Measurements from ENCODE around the gene PPP2R5C. TPM values are rescaled to one million over a fixed set of nuclear protein-coding genes. Genes with fewer than 3 reads are reported as not detected.

Gene PPP2R5C
- total RNA-seq, 1 experiment from 2014 or later, result 89.9 TPM

DNA sequence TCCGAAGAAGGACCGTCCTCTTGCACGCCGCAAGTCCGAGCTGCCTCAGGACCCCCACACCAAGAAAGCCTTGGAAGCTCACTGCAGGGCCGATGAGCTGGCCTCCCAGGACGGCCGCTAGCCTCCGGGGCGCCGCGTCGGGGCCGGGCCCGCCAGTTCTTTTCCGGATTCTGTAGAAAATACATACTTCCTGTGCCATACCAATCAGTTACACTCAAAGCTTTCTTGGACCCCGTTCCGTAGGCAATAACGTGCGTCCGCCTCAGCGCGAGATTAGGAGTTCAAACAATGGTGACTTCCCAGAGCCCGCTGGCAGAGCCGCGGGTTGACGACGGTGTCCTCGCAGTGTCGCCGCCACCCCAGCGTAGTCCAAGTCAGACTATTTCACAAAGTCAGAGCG, 163.6 kb downstream of the PPP2R5C start:
- Mint-ChIP-seq H3K27ac (no peak overlapping the region), H3K4me1 (peaks cover 13% of the 10 kb centered on the region), H3K27me3 (ENCODE audit: low read depth) (no peaks in the 10 kb centered on the region), H3K4me3 (no peak overlapping the region), H3K36me3 (peaks cover 11% of the 10 kb centered on the region), H3K9me3 (no peaks in the 10 kb centered on the region)
- TF ChIP-seq, protein P1, sequence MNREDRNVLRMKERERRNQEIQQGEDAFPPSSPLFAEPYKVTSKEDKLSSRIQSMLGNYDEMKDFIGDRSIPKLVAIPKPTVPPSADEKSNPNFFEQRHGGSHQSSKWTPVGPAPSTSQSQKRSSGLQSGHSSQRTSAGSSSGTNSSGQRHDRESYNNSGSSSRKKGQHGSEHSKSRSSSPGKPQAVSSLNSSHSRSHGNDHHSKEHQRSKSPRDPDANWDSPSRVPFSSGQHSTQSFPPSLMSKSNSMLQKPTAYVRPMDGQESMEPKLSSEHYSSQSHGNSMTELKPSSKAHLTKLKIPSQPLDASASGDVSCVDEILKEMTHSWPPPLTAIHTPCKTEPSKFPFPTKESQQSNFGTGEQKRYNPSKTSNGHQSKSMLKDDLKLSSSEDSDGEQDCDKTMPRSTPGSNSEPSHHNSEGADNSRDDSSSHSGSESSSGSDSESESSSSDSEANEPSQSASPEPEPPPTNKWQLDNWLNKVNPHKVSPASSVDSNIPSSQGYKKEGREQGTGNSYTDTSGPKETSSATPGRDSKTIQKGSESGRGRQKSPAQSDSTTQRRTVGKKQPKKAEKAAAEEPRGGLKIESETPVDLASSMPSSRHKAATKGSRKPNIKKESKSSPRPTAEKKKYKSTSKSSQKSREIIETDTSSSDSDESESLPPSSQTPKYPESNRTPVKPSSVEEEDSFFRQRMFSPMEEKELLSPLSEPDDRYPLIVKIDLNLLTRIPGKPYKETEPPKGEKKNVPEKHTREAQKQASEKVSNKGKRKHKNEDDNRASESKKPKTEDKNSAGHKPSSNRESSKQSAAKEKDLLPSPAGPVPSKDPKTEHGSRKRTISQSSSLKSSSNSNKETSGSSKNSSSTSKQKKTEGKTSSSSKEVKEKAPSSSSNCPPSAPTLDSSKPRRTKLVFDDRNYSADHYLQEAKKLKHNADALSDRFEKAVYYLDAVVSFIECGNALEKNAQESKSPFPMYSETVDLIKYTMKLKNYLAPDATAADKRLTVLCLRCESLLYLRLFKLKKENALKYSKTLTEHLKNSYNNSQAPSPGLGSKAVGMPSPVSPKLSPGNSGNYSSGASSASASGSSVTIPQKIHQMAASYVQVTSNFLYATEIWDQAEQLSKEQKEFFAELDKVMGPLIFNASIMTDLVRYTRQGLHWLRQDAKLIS (CRISPR knock-in tag; IDR thresholded peaks at IDR 0.05; ENCODE audit: borderline replicate concordance), result no peak
- TF ChIP-seq ZNF317 (CRISPR knock-in tag; IDR thresholded peaks at IDR 0.05; ENCODE audit: borderline replicate concordance, low read depth) (no peak), FOXK1 (CRISPR knock-in tag; IDR thresholded peaks at IDR 0.05) (no peak), NFATC4 (CRISPR knock-in tag; IDR thresholded peaks at IDR 0.05) (no peak), KAT7 (CRISPR knock-in tag; IDR thresholded peaks at IDR 0.05; ENCODE audit: borderline replicate concordance) (no peak), ATF1 (CRISPR knock-in tag; IDR thresholded peaks at IDR 0.05) (no peak), NR1H2 (CRISPR knock-in tag; IDR thresholded peaks at IDR 0.05) (no peak)
- TF ChIP-seq, protein P2, sequence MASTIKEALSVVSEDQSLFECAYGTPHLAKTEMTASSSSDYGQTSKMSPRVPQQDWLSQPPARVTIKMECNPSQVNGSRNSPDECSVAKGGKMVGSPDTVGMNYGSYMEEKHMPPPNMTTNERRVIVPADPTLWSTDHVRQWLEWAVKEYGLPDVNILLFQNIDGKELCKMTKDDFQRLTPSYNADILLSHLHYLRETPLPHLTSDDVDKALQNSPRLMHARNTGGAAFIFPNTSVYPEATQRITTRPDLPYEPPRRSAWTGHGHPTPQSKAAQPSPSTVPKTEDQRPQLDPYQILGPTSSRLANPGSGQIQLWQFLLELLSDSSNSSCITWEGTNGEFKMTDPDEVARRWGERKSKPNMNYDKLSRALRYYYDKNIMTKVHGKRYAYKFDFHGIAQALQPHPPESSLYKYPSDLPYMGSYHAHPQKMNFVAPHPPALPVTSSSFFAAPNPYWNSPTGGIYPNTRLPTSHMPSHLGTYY (CRISPR knock-in tag; IDR thresholded peaks at IDR 0.05), result no peak
- no peak for DNase-seq (ENCODE audit: low spot score)
- CTCF ChIA-PET, result no interaction called here
- no peak for ATAC-seq
- POLR2A ChIA-PET, result no interaction called here

DNA sequence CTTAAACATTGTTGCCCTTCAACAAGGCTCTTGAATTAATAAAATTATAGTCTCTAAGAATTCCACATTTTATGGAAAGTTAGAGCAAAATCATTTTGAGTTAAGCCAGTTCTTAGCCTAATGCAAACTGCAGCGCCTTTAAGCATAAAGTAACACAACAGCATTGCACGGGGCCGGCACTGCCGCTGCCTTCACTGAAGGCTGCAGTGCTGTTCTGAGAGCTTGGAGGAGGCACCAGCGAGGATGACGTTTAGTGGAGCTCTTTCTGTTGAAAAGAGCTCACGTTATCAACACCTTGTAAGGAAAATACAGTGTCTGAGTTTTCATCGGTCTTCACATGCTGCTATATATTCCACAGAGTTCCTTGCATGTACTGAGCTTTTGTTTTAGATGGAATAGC, 164.6 kb downstream of the PPP2R5C start:
- ChIA-PET CTCF (interaction anchor here (1.1 to 1.4 kb wide), 2 partner anchors 28 to 206 kb away, joined by 3 to 4 read pairs; no protein-coding TSS in a partner anchor), POLR2A (no interaction called here)
- no peak overlapping the region for H3K27ac Mint-ChIP-seq
- peaks cover 7% of the 10 kb centered on the region for H3K4me1 Mint-ChIP-seq
- no peaks in the 10 kb centered on the region for H3K27me3 Mint-ChIP-seq (ENCODE audit: low read depth)
- TF ChIP-seq, protein P3, sequence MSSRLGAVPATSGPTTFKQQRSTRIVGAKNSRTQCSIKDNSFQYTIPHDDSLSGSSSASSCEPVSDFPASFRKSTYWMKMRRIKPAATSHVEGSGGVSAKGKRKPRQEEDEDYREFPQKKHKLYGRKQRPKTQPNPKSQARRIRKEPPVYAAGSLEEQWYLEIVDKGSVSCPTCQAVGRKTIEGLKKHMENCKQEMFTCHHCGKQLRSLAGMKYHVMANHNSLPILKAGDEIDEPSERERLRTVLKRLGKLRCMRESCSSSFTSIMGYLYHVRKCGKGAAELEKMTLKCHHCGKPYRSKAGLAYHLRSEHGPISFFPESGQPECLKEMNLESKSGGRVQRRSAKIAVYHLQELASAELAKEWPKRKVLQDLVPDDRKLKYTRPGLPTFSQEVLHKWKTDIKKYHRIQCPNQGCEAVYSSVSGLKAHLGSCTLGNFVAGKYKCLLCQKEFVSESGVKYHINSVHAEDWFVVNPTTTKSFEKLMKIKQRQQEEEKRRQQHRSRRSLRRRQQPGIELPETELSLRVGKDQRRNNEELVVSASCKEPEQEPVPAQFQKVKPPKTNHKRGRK (CRISPR knock-in tag; IDR thresholded peaks at IDR 0.05; ENCODE audit: borderline replicate concordance), result no peak
- TF ChIP-seq JUN (CRISPR knock-in tag; IDR thresholded peaks at IDR 0.05), result no peak
- no peak for TF ChIP-seq ATF1 (CRISPR knock-in tag; IDR thresholded peaks at IDR 0.05)
- no peaks in the 10 kb centered on the region for H3K9me3 Mint-ChIP-seq
- no peak overlapping the region for H3K4me3 Mint-ChIP-seq
- DNase-seq (ENCODE audit: low spot score) (no peak), ATAC-seq (no peak)
- H3K36me3 Mint-ChIP-seq, result peaks cover 5% of the 10 kb centered on the region; the same call in 1 of the 2 replicates

DNA sequence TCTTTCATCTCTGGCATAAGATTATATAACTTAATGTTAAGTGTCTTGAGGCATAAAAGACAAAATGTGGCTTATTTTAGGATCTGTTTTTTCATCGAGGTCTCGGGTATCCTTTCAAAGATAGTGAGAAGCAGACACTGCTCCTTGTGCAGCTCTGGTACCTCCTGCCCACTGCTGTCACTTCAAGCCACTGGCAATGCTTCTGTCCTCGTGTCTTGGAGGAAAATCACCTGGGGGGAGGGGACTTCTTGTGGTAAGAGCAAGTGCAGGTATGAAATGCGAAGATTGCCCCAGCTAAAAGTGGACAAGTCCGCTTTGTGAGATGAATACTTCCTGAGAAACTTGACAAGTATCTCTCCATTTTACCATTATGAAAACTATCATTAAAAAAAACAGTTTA, 165.1 kb downstream of the PPP2R5C start:
- ChIA-PET CTCF (interaction anchor here (1.1 to 1.4 kb wide), 2 partner anchors 27 to 207 kb away, joined by 3 to 4 read pairs; no protein-coding TSS in a partner anchor), POLR2A (no interaction called here)
- ATAC-seq (no peak), DNase-seq (ENCODE audit: low spot score) (no peak)
- H3K9me3 Mint-ChIP-seq, result no peaks in the 10 kb centered on the region
- no peaks in the 10 kb centered on the region for H3K27me3 Mint-ChIP-seq (ENCODE audit: low read depth)
- H3K4me1 Mint-ChIP-seq, result peaks cover 7% of the 10 kb centered on the region
- H3K4me3 Mint-ChIP-seq, result no peak overlapping the region
- peaks cover 4% of the 10 kb centered on the region; the same call in 1 of the 2 replicates for H3K36me3 Mint-ChIP-seq
- H3K27ac Mint-ChIP-seq, result no peak overlapping the region
- TF ChIP-seq, protein P3 (CRISPR knock-in tag; IDR thresholded peaks at IDR 0.05; ENCODE audit: borderline replicate concordance), result no peak
- TF ChIP-seq PRRX2 (CRISPR knock-in tag; IDR thresholded peaks at IDR 0.05) (no peak), OVOL2 (CRISPR knock-in tag; IDR thresholded peaks at IDR 0.05; ENCODE audit: borderline replicate concordance) (no peak), GABPB1 (CRISPR knock-in tag; IDR thresholded peaks at IDR 0.05) (no peak), IRF2 (CRISPR knock-in tag; IDR thresholded peaks at IDR 0.05; ENCODE audit: borderline replicate concordance, low read depth) (no peak), RELA (CRISPR knock-in tag; IDR thresholded peaks at IDR 0.05; ENCODE audit: borderline replicate concordance) (no peak)
- TF ChIP-seq, protein P4, sequence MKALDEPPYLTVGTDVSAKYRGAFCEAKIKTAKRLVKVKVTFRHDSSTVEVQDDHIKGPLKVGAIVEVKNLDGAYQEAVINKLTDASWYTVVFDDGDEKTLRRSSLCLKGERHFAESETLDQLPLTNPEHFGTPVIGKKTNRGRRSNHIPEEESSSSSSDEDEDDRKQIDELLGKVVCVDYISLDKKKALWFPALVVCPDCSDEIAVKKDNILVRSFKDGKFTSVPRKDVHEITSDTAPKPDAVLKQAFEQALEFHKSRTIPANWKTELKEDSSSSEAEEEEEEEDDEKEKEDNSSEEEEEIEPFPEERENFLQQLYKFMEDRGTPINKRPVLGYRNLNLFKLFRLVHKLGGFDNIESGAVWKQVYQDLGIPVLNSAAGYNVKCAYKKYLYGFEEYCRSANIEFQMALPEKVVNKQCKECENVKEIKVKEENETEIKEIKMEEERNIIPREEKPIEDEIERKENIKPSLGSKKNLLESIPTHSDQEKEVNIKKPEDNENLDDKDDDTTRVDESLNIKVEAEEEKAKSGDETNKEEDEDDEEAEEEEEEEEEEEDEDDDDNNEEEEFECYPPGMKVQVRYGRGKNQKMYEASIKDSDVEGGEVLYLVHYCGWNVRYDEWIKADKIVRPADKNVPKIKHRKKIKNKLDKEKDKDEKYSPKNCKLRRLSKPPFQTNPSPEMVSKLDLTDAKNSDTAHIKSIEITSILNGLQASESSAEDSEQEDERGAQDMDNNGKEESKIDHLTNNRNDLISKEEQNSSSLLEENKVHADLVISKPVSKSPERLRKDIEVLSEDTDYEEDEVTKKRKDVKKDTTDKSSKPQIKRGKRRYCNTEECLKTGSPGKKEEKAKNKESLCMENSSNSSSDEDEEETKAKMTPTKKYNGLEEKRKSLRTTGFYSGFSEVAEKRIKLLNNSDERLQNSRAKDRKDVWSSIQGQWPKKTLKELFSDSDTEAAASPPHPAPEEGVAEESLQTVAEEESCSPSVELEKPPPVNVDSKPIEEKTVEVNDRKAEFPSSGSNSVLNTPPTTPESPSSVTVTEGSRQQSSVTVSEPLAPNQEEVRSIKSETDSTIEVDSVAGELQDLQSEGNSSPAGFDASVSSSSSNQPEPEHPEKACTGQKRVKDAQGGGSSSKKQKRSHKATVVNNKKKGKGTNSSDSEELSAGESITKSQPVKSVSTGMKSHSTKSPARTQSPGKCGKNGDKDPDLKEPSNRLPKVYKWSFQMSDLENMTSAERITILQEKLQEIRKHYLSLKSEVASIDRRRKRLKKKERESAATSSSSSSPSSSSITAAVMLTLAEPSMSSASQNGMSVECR (CRISPR knock-in tag; IDR thresholded peaks at IDR 0.05; ENCODE audit: borderline replicate concordance), result no peak
- TF ChIP-seq, protein P5, sequence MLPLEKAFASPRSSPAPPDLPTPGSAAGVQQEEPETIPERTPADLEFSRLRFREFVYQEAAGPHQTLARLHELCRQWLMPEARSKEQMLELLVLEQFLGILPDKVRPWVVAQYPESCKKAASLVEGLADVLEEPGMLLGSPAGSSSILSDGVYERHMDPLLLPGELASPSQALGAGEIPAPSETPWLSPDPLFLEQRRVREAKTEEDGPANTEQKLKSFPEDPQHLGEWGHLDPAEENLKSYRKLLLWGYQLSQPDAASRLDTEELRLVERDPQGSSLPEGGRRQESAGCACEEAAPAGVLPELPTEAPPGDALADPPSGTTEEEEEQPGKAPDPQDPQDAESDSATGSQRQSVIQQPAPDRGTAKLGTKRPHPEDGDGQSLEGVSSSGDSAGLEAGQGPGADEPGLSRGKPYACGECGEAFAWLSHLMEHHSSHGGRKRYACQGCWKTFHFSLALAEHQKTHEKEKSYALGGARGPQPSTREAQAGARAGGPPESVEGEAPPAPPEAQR (CRISPR knock-in tag; IDR thresholded peaks at IDR 0.05), result no peak

All from WTC11 (cell line).